Stimulated activated naive CD8-positive, alpha-beta T cell treated with anti-CD3 and anti-CD28 coated beads, Interleukin-15, Interleukin-2, amounts not matched to agents 100 ng/mL and 50 ng/mL, for 24 hours (primary cell): ENCODE measurements around the gene BCR.

Source experiments
- H3K27ac Mint-ChIP-seq: one replicate; pipeline ENCODE4 v1.8.0; 2021; ENCODE audit warnings: mild to moderate bottlenecking, mixed read lengths
- H3K27me3 Mint-ChIP-seq: one replicate; pipeline ENCODE4 v1.8.0; 2021; ENCODE audit warnings: mixed read lengths
- H3K36me3 Mint-ChIP-seq: one replicate; pipeline ENCODE4 v1.8.0; 2021; ENCODE audit warnings: low read depth, mixed read lengths
- H3K4me1 Mint-ChIP-seq: one replicate; pipeline ENCODE4 v1.8.0; 2021; ENCODE audit warnings: low read depth, mixed read lengths
- H3K4me3 Mint-ChIP-seq: one replicate; pipeline ENCODE4 v1.8.0; 2021; ENCODE audit warnings: mild to moderate bottlenecking, mixed read lengths
- H3K9me3 Mint-ChIP-seq: one replicate; pipeline ENCODE4 v1.8.0; 2021; ENCODE audit warnings: mixed read lengths

BCR gene

GRCh38 chr22:23179381-23180299, 669 bp upstream of the BCR start:
- Mint-ChIP-seq H3K9me3 (no peaks in the 10 kb centered on the region), H3K4me1 (peaks cover 52% of the 10 kb centered on the region), H3K36me3 (peaks cover 11% of the 10 kb centered on the region), H3K4me3 (peak overlapping the region; percentile 68), H3K27ac (peak overlapping the region; percentile 45), H3K27me3 (no peaks in the 10 kb centered on the region)

DNA sequence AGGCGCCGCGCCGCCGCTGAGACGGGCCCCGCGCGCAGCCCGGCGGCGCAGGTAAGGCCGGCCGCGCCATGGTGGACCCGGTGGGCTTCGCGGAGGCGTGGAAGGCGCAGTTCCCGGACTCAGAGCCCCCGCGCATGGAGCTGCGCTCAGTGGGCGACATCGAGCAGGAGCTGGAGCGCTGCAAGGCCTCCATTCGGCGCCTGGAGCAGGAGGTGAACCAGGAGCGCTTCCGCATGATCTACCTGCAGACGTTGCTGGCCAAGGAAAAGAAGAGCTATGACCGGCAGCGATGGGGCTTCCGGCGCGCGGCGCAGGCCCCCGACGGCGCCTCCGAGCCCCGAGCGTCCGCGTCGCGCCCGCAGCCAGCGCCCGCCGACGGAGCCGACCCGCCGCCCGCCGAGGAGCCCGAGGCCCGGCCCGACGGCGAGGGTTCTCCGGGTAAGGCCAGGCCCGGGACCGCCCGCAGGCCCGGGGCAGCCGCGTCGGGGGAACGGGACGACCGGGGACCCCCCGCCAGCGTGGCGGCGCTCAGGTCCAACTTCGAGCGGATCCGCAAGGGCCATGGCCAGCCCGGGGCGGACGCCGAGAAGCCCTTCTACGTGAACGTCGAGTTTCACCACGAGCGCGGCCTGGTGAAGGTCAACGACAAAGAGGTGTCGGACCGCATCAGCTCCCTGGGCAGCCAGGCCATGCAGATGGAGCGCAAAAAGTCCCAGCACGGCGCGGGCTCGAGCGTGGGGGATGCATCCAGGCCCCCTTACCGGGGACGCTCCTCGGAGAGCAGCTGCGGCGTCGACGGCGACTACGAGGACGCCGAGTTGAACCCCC, 798 bp downstream of the BCR start:
- peak overlapping the region; percentile 92 for H3K27ac Mint-ChIP-seq
- H3K4me1 Mint-ChIP-seq: peaks cover 63% of the 10 kb centered on the region
- H3K27me3 Mint-ChIP-seq: no peaks in the 10 kb centered on the region
- H3K36me3 Mint-ChIP-seq: peaks cover 17% of the 10 kb centered on the region
- no peaks in the 10 kb centered on the region for H3K9me3 Mint-ChIP-seq
- peak overlapping the region; percentile 91 for H3K4me3 Mint-ChIP-seq

- H3K27me3 Mint-ChIP-seq: no peaks in the 10 kb centered on the region
- peak overlapping the region; percentile 91 for H3K4me3 Mint-ChIP-seq
- peaks cover 66% of the 10 kb centered on the region for H3K4me1 Mint-ChIP-seq
- no peaks in the 10 kb centered on the region for H3K9me3 Mint-ChIP-seq
- peaks cover 22% of the 10 kb centered on the region for H3K36me3 Mint-ChIP-seq
- H3K27ac Mint-ChIP-seq: peak overlapping the region; percentile 92
These were observed 1.5 kb downstream of the BCR start for GRCh38 chr22:23181721-23182308.

DNA sequence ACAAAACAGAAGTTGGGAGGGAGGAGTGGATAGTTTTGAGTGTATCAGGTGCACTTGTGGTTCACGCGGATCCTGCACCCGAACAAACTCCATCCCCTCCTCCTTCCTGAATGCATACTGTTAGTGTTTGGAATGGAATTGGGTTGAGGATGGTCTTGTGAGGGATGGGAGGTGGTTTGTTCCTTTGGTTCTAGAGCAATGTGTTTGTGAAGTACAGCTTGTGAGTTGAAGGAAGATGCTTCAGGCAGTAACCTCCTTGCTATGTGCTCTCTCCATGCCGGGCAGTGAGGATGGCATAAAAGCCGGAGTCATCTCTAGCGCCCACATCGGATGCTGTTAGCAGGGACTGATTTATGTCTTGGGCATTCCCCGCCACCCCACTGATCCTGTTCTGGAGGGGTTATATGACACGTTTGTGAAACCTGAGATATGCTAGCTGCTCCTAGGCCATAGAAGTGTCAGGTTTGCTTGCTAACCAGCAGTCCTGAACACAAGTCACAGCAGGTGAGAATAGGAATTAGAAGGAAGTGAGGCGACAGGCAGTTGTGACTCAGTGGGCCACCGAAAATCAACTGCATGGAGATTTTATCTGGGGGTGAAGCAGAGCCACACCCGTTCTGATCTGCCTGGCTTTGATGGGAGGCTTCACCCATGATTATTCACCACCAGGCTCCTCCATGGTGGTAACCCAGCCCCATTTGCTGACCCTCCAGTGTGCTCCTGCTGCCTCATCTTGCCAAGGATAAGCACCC, 2.2 kb downstream of the BCR start:
- Mint-ChIP-seq H3K27me3 (no peaks in the 10 kb centered on the region), H3K4me3 (peak overlapping the region; percentile 91), H3K27ac (peak overlapping the region; percentile 92), H3K4me1 (peaks cover 73% of the 10 kb centered on the region), H3K36me3 (peaks cover 23% of the 10 kb centered on the region), H3K9me3 (no peaks in the 10 kb centered on the region)

DNA sequence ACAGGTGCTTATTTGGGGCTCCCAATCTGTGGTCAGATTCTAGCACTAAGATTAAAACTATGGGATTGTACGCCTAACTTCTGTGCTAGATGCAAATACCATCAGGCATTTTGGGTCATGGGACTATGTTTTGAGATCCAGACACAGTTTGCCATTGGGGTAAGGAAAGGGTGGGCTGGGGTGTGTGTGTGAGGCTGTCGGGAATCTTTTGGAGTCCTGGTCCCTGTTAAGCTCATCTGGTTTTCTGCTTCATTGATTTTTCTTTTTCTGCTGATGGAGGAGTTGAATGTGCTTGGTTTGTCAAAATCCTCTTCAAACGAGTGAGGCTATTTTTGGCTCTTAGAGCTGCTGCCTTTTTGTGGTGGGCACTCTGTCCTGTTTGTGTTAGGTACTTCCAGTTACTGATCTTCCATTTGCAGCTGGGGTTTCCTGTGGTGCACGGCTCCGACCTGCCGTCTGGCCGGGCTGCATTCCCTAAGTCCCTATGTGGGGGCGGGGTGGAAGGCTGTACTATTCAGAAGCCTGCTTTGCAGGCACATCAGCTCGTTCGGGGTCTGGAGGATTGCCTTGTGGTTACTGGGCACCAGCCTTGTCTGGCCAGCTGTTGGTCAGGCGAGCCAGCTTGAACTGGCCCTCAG, 2.9 kb downstream of the BCR start:
- H3K27ac Mint-ChIP-seq: peak overlapping the region; percentile 92
- H3K36me3 Mint-ChIP-seq: peaks cover 28% of the 10 kb centered on the region

DNA sequence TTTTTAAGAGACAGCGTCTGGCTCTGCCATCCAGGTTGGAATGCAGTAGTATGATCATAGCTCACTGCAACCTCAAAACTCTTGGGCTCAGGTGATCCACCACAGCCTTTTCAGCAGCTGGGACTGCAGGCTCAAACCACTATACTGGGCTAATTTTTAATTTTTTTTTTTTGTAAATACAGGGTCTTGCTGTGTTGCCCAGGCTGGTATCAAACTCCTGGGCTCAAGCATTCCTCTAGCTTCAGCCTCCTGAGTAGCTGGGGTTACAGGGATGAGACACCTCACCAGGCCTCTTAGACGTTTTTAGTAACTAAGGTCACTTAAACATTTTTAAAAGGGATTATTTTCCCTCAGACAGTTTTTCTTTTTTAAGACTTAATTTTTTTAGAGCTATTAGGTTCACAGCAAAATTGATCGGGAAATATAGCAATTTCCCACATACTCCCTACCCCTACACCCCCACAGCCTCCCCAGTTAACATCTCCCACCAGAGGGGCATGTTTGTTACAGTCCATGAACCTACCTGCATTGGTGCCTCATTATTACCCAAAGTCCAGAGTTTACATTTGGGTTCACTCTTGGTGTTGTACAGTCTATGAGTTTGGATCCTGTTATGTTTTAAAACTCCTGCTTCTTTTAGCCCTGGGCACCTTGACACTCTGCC, 3.9 kb downstream of the BCR start:
- Mint-ChIP-seq H3K9me3 (no peaks in the 10 kb centered on the region), H3K27me3 (no peaks in the 10 kb centered on the region), H3K27ac (peak overlapping the region; percentile 71), H3K4me3 (peak overlapping the region; percentile 91), H3K36me3 (peaks cover 31% of the 10 kb centered on the region), H3K4me1 (peaks cover 72% of the 10 kb centered on the region)

More for the DNA sequence above, 2.9 kb downstream of the BCR start:
- H3K27me3 Mint-ChIP-seq: no peaks in the 10 kb centered on the region
- H3K4me1 Mint-ChIP-seq: peaks cover 80% of the 10 kb centered on the region
- H3K9me3 Mint-ChIP-seq: no peaks in the 10 kb centered on the region
- H3K4me3 Mint-ChIP-seq: peak overlapping the region; percentile 91

GRCh38 chr22:23184764-23185113, 4.4 kb downstream of the BCR start:
- peak overlapping the region; percentile 71 for H3K27ac Mint-ChIP-seq
- H3K36me3 Mint-ChIP-seq: peaks cover 33% of the 10 kb centered on the region
- H3K4me3 Mint-ChIP-seq: peak overlapping the region; percentile 53
- H3K27me3 Mint-ChIP-seq: no peaks in the 10 kb centered on the region
- no peaks in the 10 kb centered on the region for H3K9me3 Mint-ChIP-seq
- peaks cover 67% of the 10 kb centered on the region for H3K4me1 Mint-ChIP-seq

DNA sequence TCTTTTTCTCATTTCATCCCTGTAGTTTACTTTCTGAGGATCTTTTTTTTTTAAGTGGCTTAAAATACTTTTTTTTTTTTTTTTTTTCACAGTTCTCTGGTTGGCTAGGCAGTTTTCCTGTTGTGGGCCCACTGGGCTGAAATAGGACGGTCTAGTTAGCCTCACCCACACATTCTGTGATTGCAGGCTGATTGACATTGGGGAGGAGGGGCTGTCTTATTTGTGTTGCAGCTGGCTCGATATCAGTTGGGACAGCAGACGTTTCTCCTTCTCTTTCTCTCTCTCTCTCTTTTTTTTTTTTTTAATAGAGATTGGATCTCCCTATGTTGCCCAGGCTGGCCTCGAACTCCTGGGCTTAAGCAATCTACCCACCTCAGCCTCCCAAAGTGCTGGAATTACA, 6.9 kb downstream of the BCR start:
- Mint-ChIP-seq H3K4me1 (peaks cover 58% of the 10 kb centered on the region), H3K27me3 (no peaks in the 10 kb centered on the region), H3K4me3 (no peak overlapping the region), H3K9me3 (no peaks in the 10 kb centered on the region), H3K36me3 (peaks cover 36% of the 10 kb centered on the region), H3K27ac (no peak overlapping the region)

DNA sequence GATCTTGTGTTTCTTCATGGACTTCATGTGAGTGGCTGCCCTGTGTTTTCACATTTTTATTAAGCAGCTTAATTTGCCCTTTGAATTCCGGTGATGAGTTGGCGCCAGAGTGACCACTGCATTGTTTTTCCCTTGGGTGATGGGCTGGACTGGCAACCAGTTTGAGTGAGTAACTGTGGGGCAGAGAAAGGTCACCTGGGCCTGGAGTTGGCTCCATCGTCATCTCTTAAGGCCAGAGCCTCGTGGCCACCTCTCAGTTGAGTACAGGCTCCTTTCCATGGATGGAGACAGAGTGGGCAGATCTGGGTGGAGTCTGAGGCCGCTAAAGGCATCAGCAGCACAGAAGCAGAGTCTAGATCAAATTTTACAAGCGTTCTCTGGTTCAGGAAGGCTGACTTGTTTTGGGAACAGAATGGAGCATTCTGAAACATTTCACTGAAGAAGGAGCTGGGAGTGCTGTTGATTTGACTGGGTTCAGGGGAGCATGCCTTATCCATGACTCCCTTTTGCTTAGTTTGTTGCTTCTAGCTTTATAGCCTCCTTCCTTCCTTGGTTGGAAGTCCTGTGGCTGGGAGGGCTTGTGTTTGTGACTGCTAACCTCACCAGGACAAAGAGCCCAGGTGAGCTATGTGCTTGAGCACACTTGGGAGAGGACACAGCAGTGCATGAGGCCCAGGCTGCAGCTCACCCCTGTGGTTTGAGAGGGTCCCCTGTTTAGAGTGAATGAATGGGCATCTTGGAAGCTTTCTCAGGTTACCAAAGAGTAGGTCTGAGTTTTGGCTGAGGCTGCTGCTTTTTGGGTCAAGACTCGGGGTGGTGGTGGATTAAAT, 7.8 kb downstream of the BCR start:
- no peak overlapping the region for H3K27ac Mint-ChIP-seq
- H3K4me3 Mint-ChIP-seq: no peak overlapping the region
- H3K9me3 Mint-ChIP-seq: no peaks in the 10 kb centered on the region
- peaks cover 34% of the 10 kb centered on the region for H3K36me3 Mint-ChIP-seq
- peaks cover 49% of the 10 kb centered on the region for H3K4me1 Mint-ChIP-seq
- H3K27me3 Mint-ChIP-seq: no peaks in the 10 kb centered on the region

- H3K27me3 Mint-ChIP-seq: no peaks in the 10 kb centered on the region
- peaks cover 29% of the 10 kb centered on the region for H3K36me3 Mint-ChIP-seq
- no peaks in the 10 kb centered on the region for H3K9me3 Mint-ChIP-seq
- H3K4me3 Mint-ChIP-seq: no peak overlapping the region
- H3K27ac Mint-ChIP-seq: no peak overlapping the region
- H3K4me1 Mint-ChIP-seq: peaks cover 33% of the 10 kb centered on the region
These were observed 10.2 kb downstream of the BCR start for GRCh38 chr22:23190526-23190925.

- Mint-ChIP-seq H3K27ac (no peak overlapping the region), H3K4me1 (peaks cover 18% of the 10 kb centered on the region), H3K9me3 (no peaks in the 10 kb centered on the region), H3K36me3 (peaks cover 20% of the 10 kb centered on the region), H3K4me3 (no peak overlapping the region), H3K27me3 (no peaks in the 10 kb centered on the region)
These were observed 11.8 kb downstream of the BCR start for GRCh38 chr22:23192133-23192532.

GRCh38 chr22:23192558-23192957, 12.2 kb downstream of the BCR start:
- Mint-ChIP-seq H3K9me3 (no peaks in the 10 kb centered on the region), H3K27me3 (no peaks in the 10 kb centered on the region), H3K4me1 (peaks cover 14% of the 10 kb centered on the region), H3K27ac (no peak overlapping the region), H3K4me3 (no peak overlapping the region), H3K36me3 (peaks cover 18% of the 10 kb centered on the region)

DNA sequence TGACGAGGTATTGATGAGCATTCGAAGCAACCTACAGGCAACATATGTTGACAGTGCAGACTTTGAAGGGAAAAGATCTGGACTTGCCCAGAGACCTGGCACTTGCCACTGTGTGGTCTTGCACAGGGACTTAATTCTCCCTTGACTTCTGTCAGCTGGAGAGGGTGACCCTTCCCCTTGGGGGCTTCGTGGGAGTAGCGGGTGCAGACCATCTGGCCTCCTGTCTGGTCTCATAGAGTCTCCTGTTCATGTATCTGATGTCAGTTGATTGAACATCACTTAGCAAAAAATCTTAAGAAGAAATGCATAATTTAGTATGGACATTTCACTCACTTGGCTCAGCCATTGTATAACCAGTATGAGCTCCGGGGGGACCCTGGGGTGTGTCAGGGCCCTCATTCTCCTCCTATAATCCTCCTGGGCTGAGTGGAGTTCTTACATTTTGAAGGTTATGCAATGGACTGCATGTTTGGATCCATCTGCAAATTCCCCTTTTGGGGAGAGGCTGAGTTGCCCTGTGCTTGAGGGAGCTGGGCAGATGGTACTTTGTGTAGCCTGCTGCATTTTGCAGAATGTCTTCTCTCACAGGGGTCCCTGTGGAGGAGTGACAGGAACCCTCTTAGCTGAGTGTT, 13.0 kb downstream of the BCR start:
- H3K36me3 Mint-ChIP-seq: peaks cover 14% of the 10 kb centered on the region
- H3K4me3 Mint-ChIP-seq: no peak overlapping the region
- H3K9me3 Mint-ChIP-seq: no peaks in the 10 kb centered on the region
- peaks cover 6% of the 10 kb centered on the region for H3K4me1 Mint-ChIP-seq
- no peaks in the 10 kb centered on the region for H3K27me3 Mint-ChIP-seq
- no peak overlapping the region for H3K27ac Mint-ChIP-seq
